ENCODE measurements around the gene TTC7B. TPM values are rescaled to one million over a fixed set of nuclear protein-coding genes. Genes with fewer than 3 reads are reported as not detected.

Gene TTC7B
- total RNA-seq, 1 experiment from 2014 or later: 30.3 TPM

GRCh38 chr14:90615517-90616060 is 200.6 kb downstream of the TTC7B start:
- in situ Hi-C loops (cut with HindIII; ENCODE audit: low sequenced_read_pairs): no loop called here
- DNase-seq (ENCODE audit: low spot score): peak; percentile 63

- in situ Hi-C loops (cut with HindIII; ENCODE audit: low sequenced_read_pairs): no loop called here
- DNase-seq (ENCODE audit: low spot score): peak; percentile 81
Measured at GRCh38 chr14:90614696-90615516, 201.3 kb downstream of the TTC7B start.

GRCh38 chr14:90613997-90614396 is 202.2 kb downstream of the TTC7B start:
- no peak for DNase-seq (ENCODE audit: low spot score)
- in situ Hi-C loops (cut with HindIII; ENCODE audit: low sequenced_read_pairs): no loop called here

- no peak for DNase-seq (ENCODE audit: low spot score)
- in situ Hi-C loops (cut with HindIII; ENCODE audit: low sequenced_read_pairs): no loop called here
Measured at GRCh38 chr14:90613453-90613852, 202.8 kb downstream of the TTC7B start.

- in situ Hi-C loops (cut with HindIII; ENCODE audit: low sequenced_read_pairs): no loop called here
- no peak for DNase-seq (ENCODE audit: low spot score)
Measured at GRCh38 chr14:90612801-90613200, 203.4 kb downstream of the TTC7B start.

- DNase-seq (ENCODE audit: low spot score): no peak
- in situ Hi-C loops (cut with HindIII; ENCODE audit: low sequenced_read_pairs): no loop called here
Measured at GRCh38 chr14:90611936-90612335, 204.3 kb downstream of the TTC7B start.

- in situ Hi-C loops (cut with HindIII; ENCODE audit: low sequenced_read_pairs): no loop called here
- no peak for DNase-seq (ENCODE audit: low spot score)
Measured at GRCh38 chr14:90611501-90611900, 204.7 kb downstream of the TTC7B start.

GRCh38 chr14:90610346-90611040 is 205.7 kb downstream of the TTC7B start:
- no peak for DNase-seq (ENCODE audit: low spot score)
- in situ Hi-C loops (cut with HindIII; ENCODE audit: low sequenced_read_pairs): no loop called here

- in situ Hi-C loops (cut with HindIII; ENCODE audit: low sequenced_read_pairs): no loop called here
- DNase-seq (ENCODE audit: low spot score): peak; percentile 89
Measured at GRCh38 chr14:90609376-90609775, 206.9 kb downstream of the TTC7B start.

- no peak for DNase-seq (ENCODE audit: low spot score)
- in situ Hi-C loops (cut with HindIII; ENCODE audit: low sequenced_read_pairs): no loop called here
Measured at GRCh38 chr14:90608929-90609341, 207.3 kb downstream of the TTC7B start.

- no peak for DNase-seq (ENCODE audit: low spot score)
- in situ Hi-C loops (cut with HindIII; ENCODE audit: low sequenced_read_pairs): no loop called here
Measured at GRCh38 chr14:90608281-90608680, 207.9 kb downstream of the TTC7B start.

GRCh38 chr14:90607141-90607540 is 209.1 kb downstream of the TTC7B start:
- in situ Hi-C loops (cut with HindIII; ENCODE audit: low sequenced_read_pairs): no loop called here
- peak; percentile 93 for DNase-seq (ENCODE audit: low spot score)

- in situ Hi-C loops (cut with HindIII; ENCODE audit: low sequenced_read_pairs): no loop called here
- no peak for DNase-seq (ENCODE audit: low spot score)
Measured at GRCh38 chr14:90606434-90606833, 209.8 kb downstream of the TTC7B start.

- DNase-seq (ENCODE audit: low spot score): no peak
- in situ Hi-C loops (cut with HindIII; ENCODE audit: low sequenced_read_pairs): no loop called here
Measured at GRCh38 chr14:90605430-90605829, 210.8 kb downstream of the TTC7B start.

- DNase-seq (ENCODE audit: low spot score): no peak
- in situ Hi-C loops (cut with HindIII; ENCODE audit: low sequenced_read_pairs): no loop called here
Measured at GRCh38 chr14:90604356-90604755, 211.9 kb downstream of the TTC7B start.

- DNase-seq (ENCODE audit: low spot score): no peak
- in situ Hi-C loops (cut with HindIII; ENCODE audit: low sequenced_read_pairs): no loop called here
Measured at GRCh38 chr14:90603841-90604240, 212.4 kb downstream of the TTC7B start.

- in situ Hi-C loops (cut with HindIII; ENCODE audit: low sequenced_read_pairs): no loop called here
- DNase-seq (ENCODE audit: low spot score): no peak
Measured at GRCh38 chr14:90603336-90603735, 212.9 kb downstream of the TTC7B start.

GRCh38 chr14:90602088-90602687 is 214.0 kb downstream of the TTC7B start:
- in situ Hi-C loops (cut with HindIII; ENCODE audit: low sequenced_read_pairs): no loop called here
- peak; percentile 76 for DNase-seq (ENCODE audit: low spot score)

- no peak for DNase-seq (ENCODE audit: low spot score)
- in situ Hi-C loops (cut with HindIII; ENCODE audit: low sequenced_read_pairs): no loop called here
Measured at GRCh38 chr14:90601563-90601962, 214.7 kb downstream of the TTC7B start.

GRCh38 chr14:90600619-90601018 is 215.6 kb downstream of the TTC7B start:
- DNase-seq (ENCODE audit: low spot score): peak; percentile 65
- in situ Hi-C loops (cut with HindIII; ENCODE audit: low sequenced_read_pairs): no loop called here
